ELF-1 (cell line): ENCODE measurements around the gene FAM78B.

Source experiments
- DNase-seq: peaks from one replicate; pipeline ENCODE4 v3.0.0-alpha.2; 2016; ENCODE audit warnings: low read depth, low spot score

FAM78B gene

GRCh38 chr1:166069390-166069789 is 97.4 kb downstream of the FAM78B start:
- DNase-seq: no peak

- no peak for DNase-seq
Observed at GRCh38 chr1:166066107-166066506, 100.7 kb downstream of the FAM78B start.

- DNase-seq: no peak
Observed at GRCh38 chr1:166064951-166065350, 101.8 kb downstream of the FAM78B start.

GRCh38 chr1:166064313-166064926 is 102.4 kb downstream of the FAM78B start:
- peak; percentile 12 for DNase-seq

GRCh38 chr1:166063701-166064100 is 103.1 kb downstream of the FAM78B start:
- no peak for DNase-seq

GRCh38 chr1:166062421-166063070 is 104.3 kb downstream of the FAM78B start:
- DNase-seq: no peak

GRCh38 chr1:166057650-166058049 is 109.2 kb downstream of the FAM78B start:
- no peak for DNase-seq

GRCh38 chr1:166053395-166053794 is 113.4 kb downstream of the FAM78B start:
- no peak for DNase-seq

- DNase-seq: peak; percentile 81
Observed at GRCh38 chr1:166040202-166040997, 126.4 kb downstream of the FAM78B start.

- peak; percentile 84 for DNase-seq
Observed at GRCh38 chr1:166039436-166040201, 127.2 kb downstream of the FAM78B start.

- no peak for DNase-seq
Observed at GRCh38 chr1:166036092-166036491, 130.7 kb downstream of the FAM78B start.

GRCh38 chr1:166032572-166033371 is 134.0 kb downstream of the FAM78B start:
- DNase-seq: no peak

- no peak for DNase-seq
Observed at GRCh38 chr1:166031932-166032571, 134.7 kb downstream of the FAM78B start.

GRCh38 chr1:166029196-166029945 is 137.4 kb downstream of the FAM78B start:
- DNase-seq: no peak

- no peak for DNase-seq
Observed at GRCh38 chr1:166026555-166026954, 140.2 kb downstream of the FAM78B start.

GRCh38 chr1:166026143-166026542 is 140.7 kb downstream of the FAM78B start:
- no peak for DNase-seq

GRCh38 chr1:166020210-166020609 is 146.6 kb downstream of the FAM78B start:
- DNase-seq: no peak
